GM18868 (cell line): ENCODE results near the gene COA3.
"Not testable (repeated sequence)": the region's sequence is repeated elsewhere in the genome, so short reads cannot be mapped to it uniquely, and the experiment has no call there.

Source experiments
- ATAC-seq: cut with Tn5 transposase; IDR thresholded peaks from one replicate; pipeline ENCODE4 v1.9.1; 2021; ENCODE audit warnings: mild to moderate bottlenecking, moderate library complexity; ENCODE audit not compliant: unreplicated experiment

The COA3 gene

GRCh38 chr17:42782166-42783061, 16.1 kb downstream of the COA3 start:
- no peak for ATAC-seq

DNA sequence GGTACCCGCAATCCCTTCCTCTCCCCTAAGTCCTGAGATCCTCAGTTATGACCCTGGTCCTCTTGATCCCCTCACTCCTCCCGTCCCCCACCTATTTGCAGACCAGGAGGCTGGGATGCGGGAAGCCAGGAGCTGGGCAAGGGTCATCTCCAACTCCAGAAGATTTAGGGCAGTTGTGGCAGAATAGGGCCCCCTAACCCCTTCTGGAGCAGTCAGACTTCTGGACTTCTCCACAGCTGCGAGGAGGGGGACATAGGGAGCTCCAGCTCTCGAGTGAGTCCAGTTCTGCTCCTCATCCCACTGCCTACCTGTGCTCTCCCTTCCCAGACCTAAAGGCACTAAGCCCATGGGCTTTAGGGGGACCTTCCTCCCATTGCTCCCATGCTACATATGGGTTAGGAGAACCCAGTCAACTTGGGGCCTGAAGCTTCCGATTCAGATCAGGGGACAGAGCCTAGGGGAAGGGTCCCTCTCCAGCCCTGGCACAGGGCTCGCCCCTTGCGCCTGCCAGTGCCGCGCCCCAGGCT, 16.8 kb downstream of the COA3 start:
- no peak for ATAC-seq

DNA sequence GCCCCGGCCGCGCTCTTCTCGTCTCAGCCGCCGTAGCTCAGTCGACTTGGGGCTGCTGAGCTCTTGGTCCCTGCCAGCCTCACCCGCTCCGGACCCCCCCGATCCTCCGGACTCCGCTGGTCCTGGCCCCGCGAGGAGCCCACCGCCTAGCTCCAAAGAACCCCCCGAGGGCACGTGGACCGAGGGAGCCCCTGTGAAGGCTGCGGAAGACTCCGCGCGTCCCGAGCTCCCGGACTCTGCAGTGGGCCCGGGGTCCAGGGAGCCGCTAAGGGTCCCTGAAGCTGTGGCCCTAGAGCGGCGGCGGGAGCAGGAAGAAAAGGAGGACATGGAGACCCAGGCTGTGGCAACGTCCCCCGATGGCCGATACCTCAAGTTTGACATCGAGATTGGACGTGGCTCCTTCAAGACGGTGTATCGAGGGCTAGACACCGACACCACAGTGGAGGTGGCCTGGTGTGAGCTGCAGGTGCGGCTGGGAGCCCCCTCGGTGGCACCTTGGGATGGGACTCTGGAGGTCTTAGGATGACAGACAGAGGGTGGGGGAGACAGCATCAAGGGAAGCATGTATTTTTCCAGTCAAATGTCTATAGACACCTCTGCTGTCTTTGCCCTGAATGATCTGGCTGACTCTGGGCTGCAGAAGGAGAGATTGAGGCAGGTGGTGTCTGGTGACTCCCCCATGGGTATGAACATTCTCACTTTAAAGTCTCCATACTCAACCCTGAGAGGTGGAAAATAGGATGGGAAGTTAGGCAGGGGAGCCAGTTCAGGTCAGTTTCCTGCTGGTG, 17.5 kb downstream of the COA3 start:
- ATAC-seq = no peak

GRCh38 chr17:42779936-42780850, 18.3 kb downstream of the COA3 start, which contains the start of gene WNK4:
WNK4 (plus strand) TSS chr17:42780610; CDS start chr17:42780699, 89 bp downstream.
- no peak for ATAC-seq

DNA sequence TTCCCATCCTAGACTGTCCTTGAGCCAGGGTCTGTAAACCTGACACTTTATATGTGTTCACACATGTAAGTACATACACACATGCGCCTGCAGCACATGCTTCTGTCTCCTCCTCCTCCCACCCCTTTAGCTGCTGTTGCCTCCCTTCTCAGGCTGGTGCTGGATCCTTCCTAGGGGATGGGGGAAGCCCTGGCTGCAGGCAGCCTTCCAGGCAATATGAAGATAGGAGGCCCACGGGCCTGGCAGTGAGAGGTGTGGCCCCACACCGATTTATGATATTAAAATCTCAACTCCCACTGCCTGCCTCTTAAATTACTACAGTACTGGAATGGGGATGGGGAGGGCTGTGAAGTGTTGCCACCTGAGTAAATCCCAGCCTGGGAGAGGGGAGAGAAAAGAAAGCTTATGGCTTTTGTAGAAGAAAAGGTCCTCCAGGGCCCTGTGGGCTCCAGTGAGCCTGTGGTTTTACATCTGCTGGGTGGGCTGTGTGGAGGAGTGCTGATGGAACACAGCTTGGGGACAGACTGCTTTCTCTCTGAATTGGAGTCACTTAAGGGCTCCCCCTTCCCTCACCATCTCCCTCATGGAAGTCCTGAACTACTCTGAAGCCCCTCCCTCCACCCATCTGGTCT, 19.1 kb downstream of the COA3 start:
- no peak for ATAC-seq

GRCh38 chr17:42778570-42778969, 19.9 kb downstream of the COA3 start:
- ATAC-seq = no peak

GRCh38 chr17:42775534-42776098, 22.9 kb downstream of the COA3 start:
- no peak for ATAC-seq

- no peak for ATAC-seq
Observed at GRCh38 chr17:42774066-42774745, 24.3 kb downstream of the COA3 start.

DNA sequence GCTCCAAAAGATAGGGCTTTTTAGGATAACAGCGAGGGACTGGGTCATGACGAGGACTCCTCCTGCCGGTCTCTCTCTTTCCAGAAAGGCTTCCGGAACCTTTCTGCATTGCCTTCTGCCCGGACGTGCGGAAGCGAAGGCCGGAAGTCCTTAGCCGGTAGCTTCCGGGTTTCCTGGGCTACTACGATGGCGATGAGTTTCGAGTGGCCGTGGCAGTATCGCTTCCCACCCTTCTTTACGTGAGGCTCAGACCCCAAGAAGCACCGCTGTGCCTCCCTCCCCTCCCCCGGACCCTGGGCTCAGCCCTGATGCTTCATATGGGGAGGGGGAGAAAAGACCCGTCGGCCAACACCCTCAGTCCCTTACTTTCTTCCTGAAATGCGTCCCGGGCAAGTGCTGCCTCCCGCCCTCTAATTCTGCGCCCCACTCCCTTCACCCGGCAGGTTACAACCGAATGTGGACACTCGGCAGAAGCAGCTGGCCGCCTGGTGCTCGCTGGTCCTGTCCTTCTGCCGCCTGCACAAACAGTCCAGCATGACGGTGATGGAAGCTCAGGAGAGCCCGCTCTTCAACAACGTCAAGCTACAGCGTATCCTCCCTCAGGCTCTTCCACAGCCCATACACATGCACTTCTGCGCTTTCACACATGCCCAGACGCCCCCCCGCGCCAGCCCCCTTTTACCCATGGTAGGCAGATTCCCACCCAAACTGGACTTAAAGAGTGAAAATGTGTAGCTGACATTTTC, 25.0 kb downstream of the COA3 start, which contains the start of gene VPS25:
TSS of gene VPS25 (plus strand) at position 160 of the 746 bp plus-strand sequence. CDS start at position 187, 27 bp downstream.
- ATAC-seq = peak; percentile 62

DNA sequence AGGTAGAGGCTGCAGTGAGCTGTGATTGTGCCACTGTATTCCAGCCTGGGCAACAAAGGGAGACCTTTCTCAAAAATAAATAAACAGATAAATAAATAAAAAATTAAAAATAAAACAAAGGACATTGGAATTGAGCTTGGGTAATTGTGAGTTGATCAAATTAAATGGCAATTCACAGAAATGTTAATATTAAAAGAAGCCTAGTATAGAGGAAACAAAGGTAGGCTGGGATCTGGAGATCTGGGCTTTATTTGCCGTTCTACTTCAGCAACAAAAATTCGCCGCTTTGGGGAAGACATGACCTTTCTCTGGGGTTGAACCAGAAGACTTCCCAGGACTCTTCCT, 25.6 kb downstream of the COA3 start:
- no peak for ATAC-seq

- not testable (repeated sequence) for ATAC-seq
Observed at GRCh38 chr17:42769964-42770363, 28.5 kb downstream of the COA3 start.

DNA sequence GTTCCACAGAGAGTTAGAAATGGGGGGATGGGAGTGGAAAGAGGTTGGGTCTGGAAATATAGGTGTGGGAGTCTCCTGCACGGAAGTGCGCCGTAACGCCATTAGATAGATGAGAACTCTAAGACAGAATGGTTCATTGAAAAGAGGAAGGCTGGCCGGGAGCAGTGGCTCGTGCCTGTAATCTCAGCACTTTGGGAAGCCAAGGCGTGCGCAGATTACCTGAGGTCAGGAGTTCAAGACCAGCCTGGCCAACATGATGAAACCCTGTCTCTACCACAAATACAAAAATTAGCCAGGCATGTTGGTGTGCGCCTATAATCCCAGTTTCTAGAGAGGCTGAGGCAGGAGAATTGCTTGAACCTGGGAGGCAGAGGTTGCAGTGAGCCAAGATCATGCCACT, 30.5 kb downstream of the COA3 start:
- ATAC-seq = not testable (repeated sequence)

DNA sequence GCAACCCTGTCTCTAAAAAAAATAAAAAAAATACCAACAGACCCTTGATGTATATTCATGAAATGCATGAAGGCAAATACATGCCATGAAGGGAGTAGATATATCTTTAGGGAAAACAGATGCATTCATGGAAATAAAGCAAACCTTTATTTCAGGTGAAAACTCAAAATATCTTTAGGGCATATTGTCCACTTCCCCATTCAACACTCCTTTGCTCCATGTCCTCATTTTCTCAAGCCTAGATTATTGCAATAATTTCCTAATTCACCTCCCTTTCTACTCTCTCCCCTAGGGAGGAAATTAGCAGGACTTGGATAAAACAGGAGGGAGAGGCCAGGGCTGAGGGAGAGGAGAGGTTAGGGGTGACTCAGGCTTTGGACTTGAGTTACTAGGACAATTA, 31.0 kb downstream of the COA3 start:
- no peak for ATAC-seq

- ATAC-seq = no peak
Observed at GRCh38 chr17:42766124-42766523, 32.4 kb downstream of the COA3 start.

- no peak for ATAC-seq
Observed at GRCh38 chr17:42761638-42762037, 36.9 kb downstream of the COA3 start.

GRCh38 chr17:42760652-42761581, 37.6 kb downstream of the COA3 start, which contains the start of gene RAMP2:
RAMP2 (plus strand) TSS chr17:42761227; CDS start chr17:42761262, 35 bp downstream.
- ATAC-seq = no peak

DNA sequence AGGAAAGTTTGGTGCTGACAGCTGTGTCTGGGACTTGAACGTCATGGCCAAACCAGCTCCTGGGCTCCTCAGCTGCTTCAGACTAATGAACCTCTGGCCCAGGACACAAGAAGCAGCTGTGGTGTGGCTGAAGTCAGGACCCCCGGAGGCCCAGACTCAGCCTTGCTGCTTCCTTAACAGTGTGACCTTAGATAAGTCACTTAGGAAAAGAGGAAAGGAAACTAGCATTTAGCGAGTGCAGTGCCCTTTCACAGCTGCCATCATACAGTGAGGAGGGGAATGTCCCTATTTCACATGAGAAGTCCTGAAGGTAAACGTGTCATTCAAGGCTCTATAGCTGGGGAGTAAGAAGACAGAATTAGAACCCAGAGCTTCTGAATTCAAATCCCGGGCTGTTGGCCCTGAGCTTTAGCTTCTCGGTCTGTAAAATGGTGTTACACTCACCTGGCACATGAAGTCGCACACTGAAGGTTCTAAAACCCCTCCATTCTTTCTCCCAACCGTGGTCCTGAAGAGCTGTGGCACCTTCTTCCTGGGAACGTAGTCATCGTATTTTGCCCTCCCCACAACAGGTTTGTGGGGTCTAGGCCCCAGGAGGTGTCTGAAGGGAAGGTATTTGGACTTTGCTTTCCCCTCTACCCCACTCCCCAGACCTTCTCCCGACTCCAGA, 38.4 kb downstream of the COA3 start:
- ATAC-seq = peak; percentile 50
